ENCODE measurements around the gene PCDHB8.

- TF ChIP-seq CTCF (conservative IDR thresholded peaks at IDR 0.05 in 1 of 2, IDR thresholded peaks at IDR 0.05 in 1 of 2; ENCODE audit: low read depth in 1 of 2, low read length in 2 of 2), result no peak
- TF ChIP-seq EZH2 (IDR thresholded peaks at IDR 0.05; ENCODE audit: low read length, missing control alignments), result no peak
Measured at GRCh38 chr5:141223112-141223783, 45.7 kb downstream of the PCDHB8 start, which contains the start of gene PCDHB14.
